Fibroblast of lung (primary cell): ENCODE measurements around the gene SHANK2.

ENCODE experiments used
- CTCF ChIP-seq, 2 donors: IDR thresholded peaks in 1 of 2; conservative IDR thresholded peaks in 1 of 2; 1 replicate in 1 of 2; 2 replicates in 1 of 2; pipeline ENCODE4 v1.5.1; 2011 to 2012; ENCODE audit warnings: low read length in 2 of 2, control low read depth in 1 of 2, inconsistent platforms in 1 of 2, low read depth in 1 of 2, mild to moderate bottlenecking in 1 of 2
- EZH2 ChIP-seq: IDR thresholded peaks from 2 replicates; pipeline ENCODE4 v1.5.1; 2012; ENCODE audit warnings: low read length, control low read depth, mild to moderate bottlenecking; ENCODE audit errors: missing control alignments

- no peak for TF ChIP-seq CTCF (conservative IDR thresholded peaks at IDR 0.05 in 1 of 2, IDR thresholded peaks at IDR 0.05 in 1 of 2; ENCODE audit: low read depth in 1 of 2, low read length in 2 of 2)
- TF ChIP-seq EZH2 = no peak
Measured at GRCh38 chr11:71266114-71266833, 13.9 kb upstream of the SHANK2 start.
